C4-2B (cell line): ENCODE results near the gene GPR137B.

Source experiments
- H3K27ac ChIP-seq: fragments of 450-650 bp; 2 replicates; pipeline ENCODE4 v1.5.1; 2017
- CTCF ChIP-seq: fragments of 450-650 bp; conservative IDR thresholded peaks from 2 replicates; pipeline ENCODE4 v1.5.1; 2017; ENCODE audit warnings: mild to moderate bottlenecking
- ZFX ChIP-seq: fragments of 450-650 bp; IDR thresholded peaks from 2 replicates; pipeline ENCODE4 v1.6.1; 2017

GPR137B gene

GRCh38 chr1:236251587-236251986, 109.2 kb downstream of the GPR137B start:
- no peak for TF ChIP-seq ZFX
- no peak for TF ChIP-seq CTCF
- no peak overlapping the region for H3K27ac ChIP-seq

DNA sequence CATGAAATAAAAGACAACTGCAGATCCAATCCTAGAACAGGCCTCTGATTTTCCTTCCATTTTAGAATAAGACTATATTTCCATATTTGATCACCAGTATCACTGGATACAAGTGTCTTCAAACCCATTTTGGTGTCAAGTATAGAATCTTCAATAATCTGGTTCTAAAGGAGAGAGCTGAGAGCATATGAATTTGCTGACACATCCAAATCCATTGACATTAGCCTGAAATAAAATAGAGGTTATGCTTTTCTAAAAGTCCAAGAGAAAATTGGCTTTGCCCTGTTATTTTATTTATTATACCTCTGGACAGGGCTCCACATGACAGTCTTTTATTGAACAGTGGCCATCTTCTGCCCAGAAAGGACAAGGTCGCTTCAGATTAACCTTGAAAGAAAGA, 110.8 kb downstream of the GPR137B start:
- TF ChIP-seq CTCF (no peak), ZFX (no peak)
- no peak overlapping the region for H3K27ac ChIP-seq

DNA sequence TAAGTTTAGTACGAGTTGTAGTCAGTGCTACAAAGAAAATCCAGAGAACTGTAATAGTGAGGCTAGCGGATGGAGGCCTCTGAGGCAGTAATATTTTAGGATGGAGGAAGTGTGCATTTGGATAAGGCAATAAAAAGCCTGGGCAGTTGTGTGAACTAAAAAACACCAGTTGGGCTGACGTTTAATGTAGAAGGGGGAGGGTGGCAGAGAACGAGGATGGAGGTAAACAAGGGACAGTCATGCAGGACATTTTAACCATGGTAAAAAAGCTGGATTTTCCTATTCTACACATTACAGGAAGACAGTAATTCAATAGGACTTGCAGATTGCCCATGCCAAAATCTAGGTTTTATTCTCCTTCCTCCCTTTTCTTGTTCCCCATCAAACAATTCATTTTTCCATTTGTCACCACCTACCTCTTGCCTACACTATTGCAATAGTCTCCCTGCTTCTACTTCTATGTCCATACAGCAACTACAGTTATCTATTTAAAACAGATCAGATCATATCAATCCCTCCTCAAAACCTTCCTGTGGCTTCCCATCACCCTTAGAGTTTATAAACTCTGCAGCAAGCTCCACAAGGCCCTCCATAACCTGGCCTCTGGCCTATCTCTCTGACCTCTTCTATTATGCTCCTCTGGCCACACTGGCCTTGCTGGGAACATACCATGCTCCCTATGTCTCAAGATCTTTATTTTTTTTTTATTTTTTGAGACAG, 111.7 kb downstream of the GPR137B start:
- TF ChIP-seq ZFX (no peak), CTCF (no peak)
- no peak overlapping the region for H3K27ac ChIP-seq

GRCh38 chr1:236257216-236257615, 114.9 kb downstream of the GPR137B start:
- H3K27ac ChIP-seq, result no peak overlapping the region
- no peak for TF ChIP-seq CTCF
- no peak for TF ChIP-seq ZFX

GRCh38 chr1:236258114-236258622, 115.8 kb downstream of the GPR137B start:
- TF ChIP-seq CTCF (no peak), ZFX (no peak)
- H3K27ac ChIP-seq, result no peak overlapping the region
